HT1080 (cell line): ENCODE measurements around the gene MAST4. TPM values are rescaled to one million over a fixed set of nuclear protein-coding genes. Genes with fewer than 3 reads are reported as not detected.

Experiments used
- DNase-seq: peaks from one replicate; pipeline ENCODE4 v3.0.0-alpha.2; 2015; ENCODE audit warnings: low read depth
- total RNA-seq: library from RNA; depleted of rRNA; stranded (reverse); fragments of >200 nt; shearing (Covaris generic); gene quantifications from 2 replicates; pipeline ENCODE4 v1.2.3, GENCODE V29; 2014

The MAST4 gene
- total RNA-seq, 1 experiment from 2014 or later = 8.7 TPM

DNA sequence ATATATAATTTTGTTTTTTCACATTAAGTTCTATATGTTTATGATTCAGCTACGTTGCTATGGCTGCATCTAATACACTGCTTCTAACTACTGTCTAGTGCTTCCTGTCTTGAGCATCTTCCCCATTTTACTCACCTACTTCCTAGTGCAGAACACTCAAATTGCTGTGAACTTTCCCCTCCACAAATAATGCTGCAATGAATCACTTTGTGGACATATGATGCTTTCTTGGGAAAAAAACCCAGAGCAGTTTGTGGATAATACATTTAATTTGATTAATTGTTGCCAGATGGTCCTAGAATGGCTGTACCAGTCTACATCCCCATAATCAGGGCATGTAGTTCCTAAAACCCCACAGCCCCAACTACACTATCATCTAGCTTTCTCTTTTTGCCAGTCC is 581.9 kb downstream of the MAST4 start:
- DNase-seq = no peak

DNA sequence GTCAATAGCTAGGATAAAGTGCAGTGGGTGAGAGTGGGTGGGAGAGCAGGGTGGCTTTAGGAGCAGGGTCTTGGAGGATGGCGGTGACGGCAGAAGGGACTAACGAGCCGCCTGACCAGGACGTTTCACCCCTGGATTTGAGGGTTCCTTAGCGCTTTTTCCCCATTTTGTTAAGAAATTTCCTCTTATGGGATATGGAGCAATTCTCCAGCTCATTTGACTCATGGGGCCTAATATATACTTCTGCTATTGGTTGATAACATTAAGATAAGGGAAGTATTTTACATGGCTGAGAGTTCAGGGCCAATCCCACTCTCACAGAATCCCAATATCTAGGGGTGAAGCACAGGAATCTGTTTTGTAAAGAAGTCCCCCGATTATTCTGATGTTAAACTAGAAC is 582.8 kb downstream of the MAST4 start:
- DNase-seq = no peak

DNA sequence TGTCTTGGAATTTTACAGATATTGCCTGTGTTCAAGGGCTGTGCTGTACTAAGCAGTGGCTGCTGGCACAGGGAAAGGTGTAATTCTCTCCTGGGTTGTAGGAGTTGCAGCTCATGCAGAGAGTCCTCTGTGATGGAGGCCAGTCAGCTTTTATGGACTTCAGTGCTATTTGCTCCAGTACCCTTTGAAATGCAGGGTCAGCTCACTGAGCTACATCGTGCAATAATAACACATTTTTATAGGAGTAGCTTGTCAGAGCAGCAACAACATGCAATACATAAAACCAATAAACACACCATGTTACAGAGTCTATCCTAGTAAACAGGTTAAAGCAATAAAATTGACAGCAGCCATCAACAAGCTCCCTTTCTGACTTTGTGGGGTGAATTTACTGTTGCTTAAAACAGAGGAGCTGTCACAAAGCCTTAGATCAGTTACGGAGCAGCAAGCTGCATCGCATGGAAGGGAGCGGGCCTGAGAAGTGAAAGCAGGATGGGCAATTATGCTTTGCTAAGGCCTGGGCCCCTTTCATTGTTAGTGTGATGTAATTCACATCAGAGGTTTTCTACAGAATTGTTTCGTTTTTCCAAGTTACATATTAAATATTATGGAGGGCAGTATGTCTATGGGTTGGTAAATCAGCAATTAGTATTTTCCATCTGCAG is 583.6 kb downstream of the MAST4 start:
- no peak for DNase-seq

DNA sequence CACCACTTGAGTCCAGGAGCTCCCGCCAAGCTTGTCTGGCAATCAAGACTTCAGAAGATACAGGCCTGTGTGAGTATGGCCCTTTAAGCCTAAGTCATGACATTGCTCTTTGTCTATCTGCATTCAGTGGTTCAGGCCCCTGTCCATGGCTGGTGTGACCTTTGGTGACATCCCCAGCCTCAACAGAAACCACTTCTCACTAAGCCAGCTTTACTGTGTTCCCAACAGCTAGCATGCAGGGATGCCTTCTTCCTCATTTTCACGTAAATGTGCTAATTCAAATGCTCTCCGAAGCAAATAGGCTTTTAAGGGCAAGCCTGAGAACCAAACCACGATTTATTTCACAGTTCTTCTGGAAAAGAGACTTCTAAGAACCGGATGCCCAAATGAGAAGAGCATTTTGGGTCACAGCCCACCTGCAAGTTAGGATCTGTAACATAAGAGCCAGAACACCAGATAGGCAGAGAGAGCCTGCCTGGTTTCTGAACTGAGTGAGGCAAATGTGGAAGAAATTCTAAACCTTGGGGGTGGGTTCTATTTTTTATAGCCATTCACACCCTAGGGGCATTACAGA is 585.5 kb downstream of the MAST4 start:
- DNase-seq = no peak

DNA sequence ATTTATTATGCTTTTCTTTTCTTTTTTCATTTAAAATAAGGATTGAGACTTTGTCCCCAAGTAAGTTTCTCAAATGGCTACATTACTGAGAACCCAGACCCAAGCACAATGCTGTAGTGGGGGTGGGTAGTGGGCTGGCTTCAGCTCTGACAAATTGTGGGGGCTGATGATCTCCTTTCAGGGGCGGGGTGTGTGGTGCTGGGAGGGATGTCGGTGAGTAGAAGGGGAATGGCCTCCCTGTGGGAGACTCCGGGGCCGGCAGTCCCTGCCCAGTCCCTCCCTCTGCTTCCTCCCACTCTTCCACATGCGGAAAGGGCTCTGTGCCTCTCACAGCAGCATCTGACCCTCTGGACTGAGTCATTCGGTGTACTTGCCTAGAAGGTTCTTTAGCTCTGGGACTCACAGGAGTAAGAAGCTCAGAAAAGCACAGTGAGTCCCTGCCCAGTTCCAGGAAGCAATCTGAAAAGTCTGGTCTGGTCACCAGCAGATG is 586.2 kb downstream of the MAST4 start:
- peak; percentile 91 for DNase-seq

DNA sequence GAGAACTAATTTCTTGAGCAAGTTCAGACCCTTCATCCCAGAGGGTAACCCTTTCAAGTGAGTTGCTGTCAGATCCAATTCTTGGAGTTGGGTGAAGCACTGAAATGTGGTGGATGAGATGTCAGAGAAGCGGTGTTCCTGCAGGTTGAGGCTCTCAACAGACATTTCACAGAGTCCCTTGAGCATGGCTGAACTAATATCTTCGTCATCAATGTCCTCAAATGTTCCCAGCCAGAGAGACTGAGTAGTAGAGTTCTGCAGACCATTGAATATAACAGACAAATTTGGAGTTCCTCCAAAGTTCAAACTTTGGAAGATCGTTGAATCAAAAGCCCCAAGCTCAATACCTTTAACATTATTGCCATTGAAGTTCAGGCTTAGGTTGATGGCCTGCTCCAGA is 587.7 kb downstream of the MAST4 start:
- DNase-seq = no peak

DNA sequence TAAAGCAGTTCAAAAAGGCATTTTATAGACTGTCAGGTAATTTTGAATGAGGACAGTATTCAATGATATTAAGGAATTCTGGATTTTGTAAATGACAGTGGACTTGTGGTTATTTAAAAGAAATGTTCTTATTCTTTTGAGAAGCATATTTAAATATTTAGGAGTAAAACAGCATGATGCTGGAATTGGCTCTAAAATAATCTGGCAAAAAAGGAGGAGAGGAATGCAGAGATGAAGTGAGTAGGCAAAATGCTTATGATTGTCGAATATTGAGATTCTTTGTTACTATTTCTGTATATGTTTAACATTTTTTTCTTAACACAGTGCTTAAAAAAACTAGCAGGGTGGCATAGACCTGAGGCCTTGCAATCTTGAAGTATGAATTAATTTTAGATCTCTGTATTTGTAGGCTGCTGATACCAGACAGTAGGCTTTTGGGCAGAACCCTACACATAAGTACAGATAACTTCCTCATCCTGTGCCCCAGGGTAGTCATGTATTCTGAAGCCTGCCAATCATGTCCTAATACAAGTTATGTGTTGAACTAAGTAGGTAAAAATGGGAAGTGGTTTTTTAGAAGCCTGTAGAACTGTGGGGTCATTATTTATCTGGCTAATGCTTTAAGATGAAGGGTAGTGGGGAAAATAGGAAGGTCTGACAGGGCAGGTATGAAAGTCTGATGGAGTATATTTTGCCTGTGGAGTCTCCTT is 591.0 kb downstream of the MAST4 start:
- DNase-seq = no peak

DNA sequence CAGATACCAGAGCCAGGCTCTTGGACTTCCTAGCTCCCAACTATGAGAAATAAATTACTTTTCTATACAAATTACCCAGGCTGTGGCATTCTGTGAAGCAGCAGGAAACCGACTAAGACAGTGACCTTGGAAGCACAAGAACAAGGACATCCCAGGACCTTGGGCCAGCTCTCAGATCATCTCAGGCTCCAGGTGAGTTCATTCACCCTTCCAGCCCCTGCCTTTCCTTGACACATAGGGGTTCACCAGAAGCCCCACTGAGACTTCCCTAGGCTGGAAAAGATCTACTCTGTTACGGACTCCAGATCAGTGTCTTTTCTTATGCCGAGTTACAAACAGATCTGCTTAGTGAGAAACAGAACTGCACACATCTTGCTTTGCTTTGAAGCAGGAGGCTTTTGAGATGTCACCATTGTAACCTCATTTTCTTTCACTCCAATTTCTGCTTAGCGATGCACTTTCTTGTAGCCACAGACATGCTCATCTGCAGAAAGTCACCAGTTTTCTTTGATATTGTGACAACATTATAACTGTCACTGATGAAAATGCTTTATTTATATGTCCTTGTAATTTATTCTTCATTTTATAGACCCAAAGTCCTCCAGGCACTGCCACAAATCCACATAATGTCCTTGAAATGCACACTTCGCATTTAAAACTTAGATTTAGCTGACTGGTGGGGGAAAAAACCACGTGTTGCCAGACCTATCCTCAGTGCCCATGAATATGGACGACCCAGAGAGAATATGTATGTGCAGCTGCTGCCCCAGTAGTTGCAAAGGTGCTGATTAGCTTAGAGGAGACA is 592.3 kb downstream of the MAST4 start:
- DNase-seq = no peak

DNA sequence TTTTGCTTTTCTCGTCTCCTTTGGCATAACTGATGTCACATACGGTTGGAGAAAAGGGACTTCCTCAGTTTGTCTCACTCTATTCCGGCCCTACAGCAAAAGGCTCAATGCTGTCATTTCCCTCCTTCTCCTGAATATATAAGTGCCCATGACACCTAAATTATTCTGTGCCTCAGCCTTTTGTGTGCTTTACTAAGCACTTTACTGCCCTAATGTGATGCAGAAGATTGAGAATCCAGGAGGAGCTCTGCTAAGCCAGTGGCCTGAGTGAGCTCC is 592.8 kb downstream of the MAST4 start:
- DNase-seq = no peak

DNA sequence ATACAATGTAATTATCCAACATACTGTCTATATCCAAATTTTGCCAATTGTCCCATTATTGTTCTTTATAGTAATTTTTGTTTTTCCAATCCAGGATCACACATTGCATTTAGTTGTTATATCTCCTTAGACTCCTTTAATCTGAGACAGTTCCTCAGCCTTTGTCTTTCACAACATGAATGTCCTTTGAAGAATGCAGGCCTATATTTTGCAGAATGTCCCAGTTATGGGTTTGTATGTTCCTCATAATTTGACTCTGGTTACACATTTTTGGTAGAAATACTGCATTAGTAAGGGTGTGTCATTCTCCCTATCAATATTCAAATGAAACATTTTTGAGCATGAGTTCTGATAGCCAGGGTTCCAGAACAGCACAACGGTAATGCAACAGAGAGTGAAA is 593.7 kb downstream of the MAST4 start:
- no peak for DNase-seq

DNA sequence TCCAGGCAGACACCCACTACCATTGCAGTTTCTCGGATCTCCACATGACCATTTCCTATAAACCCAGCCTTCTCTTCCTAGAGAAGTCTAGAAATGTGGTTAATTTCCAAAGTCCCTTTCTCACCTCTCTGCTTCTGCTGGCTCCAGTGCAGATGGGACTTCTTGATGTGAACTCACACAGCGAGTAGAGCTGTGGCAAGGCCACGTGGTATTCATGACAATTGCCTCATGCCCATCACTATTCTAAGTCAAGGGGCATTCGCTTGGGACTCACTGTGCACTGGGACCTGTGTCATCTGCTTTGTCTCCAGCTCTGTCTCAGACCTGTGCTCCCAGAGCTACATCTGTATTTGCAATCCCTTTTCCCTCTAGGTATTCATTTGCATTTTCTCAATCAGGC is 594.2 kb downstream of the MAST4 start:
- no peak for DNase-seq

DNA sequence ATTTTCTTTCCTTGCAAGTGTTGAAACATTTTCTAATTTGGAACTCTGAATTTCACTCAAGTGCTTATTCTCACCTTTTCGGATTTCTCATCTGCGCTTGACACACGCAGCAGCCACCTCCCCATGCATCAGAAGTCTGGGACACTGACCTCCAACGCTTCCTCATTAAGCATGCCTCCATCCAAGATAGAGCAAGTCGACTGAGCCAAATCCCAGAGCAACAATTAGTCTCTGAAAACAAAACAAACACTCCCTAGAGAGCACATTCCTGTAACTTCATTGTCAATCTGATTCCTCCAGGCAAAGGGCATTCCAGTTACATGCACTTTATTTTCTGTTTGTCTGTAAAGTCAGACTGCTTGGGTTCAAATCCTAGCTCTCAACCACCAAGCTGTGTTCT is 594.7 kb downstream of the MAST4 start:
- no peak for DNase-seq

DNA sequence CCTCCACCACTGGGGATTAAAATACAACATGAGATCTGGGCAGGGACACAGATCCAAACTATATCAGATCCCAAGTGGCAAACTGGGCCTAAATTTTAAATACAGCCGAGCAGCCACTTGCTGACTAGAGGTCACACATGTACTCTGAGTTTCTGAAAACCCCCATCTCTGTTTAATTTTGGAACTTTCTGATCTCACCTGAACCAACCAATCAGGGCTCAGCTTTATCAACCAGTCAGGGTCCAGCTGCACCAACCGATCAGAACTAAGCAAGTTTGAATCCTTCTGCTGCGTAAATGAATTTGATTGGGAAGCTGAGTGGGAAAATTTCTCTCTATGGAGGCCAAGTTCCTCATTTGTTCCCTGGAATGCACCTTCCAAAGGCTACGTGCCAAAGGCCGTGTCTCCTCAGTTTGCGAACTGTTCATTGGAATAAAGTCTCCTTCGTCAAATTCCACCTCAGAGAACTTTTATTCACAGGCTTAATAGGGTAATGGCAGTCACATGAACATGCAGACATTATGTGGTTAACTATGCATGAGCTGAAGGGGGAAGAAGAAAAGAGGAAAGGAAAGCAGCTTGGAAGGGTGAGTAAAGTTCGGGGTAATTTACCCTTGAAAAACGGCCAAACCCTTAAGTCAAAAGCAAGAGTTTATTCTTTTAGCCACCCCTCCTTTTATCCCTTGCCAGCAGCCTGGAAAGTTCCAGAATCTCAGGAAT is 596.7 kb downstream of the MAST4 start:
- DNase-seq = no peak

DNA sequence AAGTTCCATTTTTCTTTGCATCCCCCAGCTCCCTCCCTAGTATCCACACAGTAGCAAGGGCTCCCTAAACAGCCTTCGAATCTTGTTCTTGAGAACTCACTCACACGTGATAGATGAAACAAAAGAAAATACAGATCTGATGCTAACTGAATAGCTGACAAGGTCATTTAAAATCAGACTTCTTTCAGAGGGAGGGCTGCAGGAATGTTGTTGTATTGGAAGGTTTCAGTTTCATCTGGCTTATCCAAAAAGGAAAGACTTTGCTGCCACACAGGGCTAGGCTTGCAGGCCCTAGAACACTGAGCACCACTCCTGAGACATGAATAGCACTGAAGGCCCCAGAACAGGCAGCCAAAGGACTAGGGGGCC is 597.2 kb downstream of the MAST4 start:
- no peak for DNase-seq

DNA sequence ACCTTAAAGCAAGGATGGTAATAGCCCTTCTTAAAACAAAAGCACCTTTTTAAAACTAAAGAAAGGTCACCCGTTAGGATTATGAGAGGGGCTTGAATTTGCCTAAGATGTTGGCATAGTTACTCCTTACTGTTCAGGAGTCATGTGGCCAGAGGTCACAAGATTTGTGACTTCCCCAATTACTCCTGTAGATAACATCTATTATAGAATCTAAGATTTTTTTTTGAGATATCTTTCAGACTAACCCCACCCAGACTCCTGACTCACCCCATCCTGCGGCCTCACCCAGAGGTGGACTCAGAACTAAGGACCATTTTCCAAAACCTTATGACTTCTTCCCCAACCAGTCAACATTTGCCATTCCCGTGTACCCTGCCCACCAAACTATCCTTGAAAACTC is 598.0 kb downstream of the MAST4 start:
- DNase-seq = no peak

DNA sequence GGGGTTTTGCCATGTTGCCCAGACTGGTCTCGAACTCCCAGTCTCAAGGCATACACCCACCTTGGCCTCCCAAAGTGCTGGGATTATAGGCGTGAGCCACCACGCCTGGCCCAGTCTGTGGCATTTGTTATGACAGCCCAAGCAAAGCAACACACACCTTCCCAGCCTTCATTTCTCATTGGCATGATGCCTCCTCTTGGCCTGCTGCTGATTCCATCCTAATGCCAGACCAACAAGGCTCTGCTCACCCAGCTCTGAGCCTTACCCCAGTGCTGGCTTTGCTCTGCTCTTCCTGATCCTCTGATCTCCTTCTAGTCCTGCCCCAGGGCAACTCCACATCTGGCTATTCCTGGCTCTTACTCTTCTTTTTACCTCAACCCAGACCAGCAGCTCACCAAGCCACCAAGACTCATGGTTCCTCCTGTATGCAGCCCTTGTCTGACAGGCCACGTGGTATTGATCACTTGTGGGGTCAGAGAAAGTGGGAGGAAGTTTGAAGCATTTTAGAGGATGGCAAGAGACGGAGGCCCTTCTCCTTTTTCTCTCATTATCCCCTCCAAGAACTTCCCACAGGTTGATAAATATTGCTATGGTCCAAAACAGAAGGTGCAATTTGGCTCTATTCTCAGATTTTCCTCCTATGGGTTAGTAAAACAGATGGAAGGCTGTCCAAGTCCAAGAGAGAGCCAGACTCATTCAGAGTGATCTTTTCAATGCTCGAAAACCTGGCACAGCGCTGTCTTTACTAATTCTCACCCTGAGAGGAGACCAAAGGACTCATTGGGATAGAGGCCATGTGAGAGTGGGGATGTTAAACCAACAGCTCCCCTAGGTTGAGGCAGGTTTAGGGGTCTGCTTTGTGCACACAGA is 599.4 kb downstream of the MAST4 start:
- DNase-seq = no peak

DNA sequence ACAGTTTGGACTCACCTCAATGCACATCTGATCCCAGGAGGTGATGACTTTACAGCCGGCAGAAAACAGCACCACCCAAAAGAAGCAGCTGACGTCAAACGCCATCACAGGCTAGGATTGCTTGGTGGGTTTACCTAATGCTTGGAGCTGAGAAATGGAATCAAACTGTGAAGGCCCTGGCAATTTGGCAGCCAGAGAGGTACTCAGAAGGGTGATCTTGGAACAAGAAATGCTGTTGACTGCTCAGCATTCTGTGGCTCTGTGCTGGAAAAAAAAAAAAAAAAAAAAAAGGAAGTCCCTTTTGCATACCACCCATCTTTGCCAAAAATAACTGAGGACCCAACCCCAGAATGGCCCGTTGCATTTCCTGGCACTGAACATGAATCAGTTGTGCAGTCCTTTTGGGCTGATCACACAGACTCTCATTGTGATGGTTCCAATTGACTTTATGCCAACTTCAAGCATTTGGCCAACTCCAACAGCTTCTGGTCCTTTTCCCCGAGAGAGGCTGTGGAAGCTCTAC is 600.4 kb downstream of the MAST4 start, which contains the start of gene CD180:
CD180 (minus strand) TSS at position 263 of the 523 bp plus-strand sequence; CDS start at position 105, 158 bp downstream.
- DNase-seq = peak; percentile 46

DNA sequence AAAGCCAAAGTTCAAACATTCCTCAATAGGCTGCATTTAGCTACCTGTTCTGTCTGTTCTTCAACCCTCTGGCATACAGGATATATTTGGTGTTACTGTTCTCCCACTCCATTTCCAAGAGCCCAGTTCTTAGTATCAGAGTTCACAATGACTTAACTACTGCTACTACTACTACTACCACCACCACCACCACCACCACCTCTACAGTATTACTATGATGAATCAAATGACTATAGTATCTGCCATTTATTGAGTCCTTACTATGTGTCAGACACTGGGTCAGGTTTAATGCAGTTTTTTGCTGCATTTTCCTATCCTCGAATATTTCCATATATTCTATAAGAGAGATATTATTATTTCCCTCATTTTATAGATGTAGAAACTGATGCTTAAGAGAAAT is 601.3 kb downstream of the MAST4 start:
- DNase-seq = no peak

DNA sequence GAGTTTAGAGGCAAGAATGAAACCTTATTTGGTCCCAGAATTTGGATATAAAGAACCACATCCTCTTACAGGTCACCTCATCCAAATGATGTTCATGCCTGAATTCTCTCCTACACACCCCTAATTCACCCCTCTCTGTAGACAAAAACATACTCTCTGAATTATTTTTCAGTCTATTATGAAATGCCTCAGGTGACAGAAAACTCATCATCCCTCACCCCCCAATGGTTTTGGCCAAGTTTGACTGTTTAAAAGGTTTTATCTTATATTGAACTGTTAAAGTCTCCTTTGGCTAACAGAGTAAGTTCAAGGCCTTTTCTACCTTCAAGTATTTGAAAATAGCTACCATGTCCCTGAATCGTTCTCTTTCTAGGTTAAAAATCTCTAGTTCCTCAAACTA is 602.7 kb downstream of the MAST4 start:
- no peak for DNase-seq

DNA sequence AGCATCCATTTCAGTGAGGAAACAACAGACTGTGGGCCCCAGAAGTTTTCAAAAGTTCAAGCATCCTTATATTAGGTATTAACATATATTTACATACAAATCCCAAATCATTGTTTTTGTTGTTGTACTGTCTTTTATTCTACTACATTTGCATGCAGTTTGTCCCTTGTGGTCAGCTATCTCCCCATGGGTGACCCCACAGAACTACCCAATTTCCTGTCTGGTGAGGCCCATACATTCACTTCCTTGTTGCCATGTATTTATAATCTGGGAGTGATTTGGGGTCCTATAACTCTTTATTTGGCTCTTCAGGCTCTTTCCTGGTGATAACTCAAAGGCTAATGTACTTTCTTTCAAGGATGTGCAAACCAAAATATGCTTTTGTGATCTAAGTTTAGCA is 603.7 kb downstream of the MAST4 start:
- no peak for DNase-seq
